ENCODE data around the gene RNF220.

Gene RNF220

GRCh38 chr1:44616991-44617702 lies 212.1 kb downstream of the RNF220 start:
- DNase-seq, result no peak

- no peak for DNase-seq
Observed at GRCh38 chr1:44617703-44618029, 212.6 kb downstream of the RNF220 start.

GRCh38 chr1:44619261-44619900 lies 214.3 kb downstream of the RNF220 start:
- DNase-seq, result no peak

GRCh38 chr1:44620072-44620471 lies 215.0 kb downstream of the RNF220 start:
- DNase-seq, result no peak

GRCh38 chr1:44621841-44622286 lies 216.8 kb downstream of the RNF220 start:
- no peak for DNase-seq

GRCh38 chr1:44624268-44624901 lies 219.3 kb downstream of the RNF220 start:
- DNase-seq, result no peak

GRCh38 chr1:44625348-44625747 lies 220.3 kb downstream of the RNF220 start:
- no peak for DNase-seq

- no peak for DNase-seq
Observed at GRCh38 chr1:44628962-44629756, 224.1 kb downstream of the RNF220 start.

- DNase-seq, result no peak
Observed at GRCh38 chr1:44630116-44630515, 225.1 kb downstream of the RNF220 start.

GRCh38 chr1:44631333-44631646 lies 226.2 kb downstream of the RNF220 start:
- DNase-seq, result no peak

GRCh38 chr1:44631647-44632539 lies 226.8 kb downstream of the RNF220 start:
- peak; percentile 75 for DNase-seq

GRCh38 chr1:44632598-44632997 lies 227.5 kb downstream of the RNF220 start:
- DNase-seq, result no peak

GRCh38 chr1:44634606-44635189 lies 229.6 kb downstream of the RNF220 start:
- no peak for DNase-seq

GRCh38 chr1:44635439-44635838 lies 230.4 kb downstream of the RNF220 start:
- no peak for DNase-seq

GRCh38 chr1:44636083-44636687 lies 231.1 kb downstream of the RNF220 start:
- DNase-seq, result no peak

GRCh38 chr1:44636688-44637598 lies 231.9 kb downstream of the RNF220 start:
- DNase-seq, result peak; percentile 90

- no peak for DNase-seq
Observed at GRCh38 chr1:44637702-44638411, 232.8 kb downstream of the RNF220 start.

GRCh38 chr1:44640200-44640853 lies 235.3 kb downstream of the RNF220 start:
- no peak for DNase-seq
